Endodermal cell (in vitro differentiated cells): ENCODE measurements around the gene CHPF. TPM values are rescaled to one million over a fixed set of nuclear protein-coding genes. Genes with fewer than 3 reads are reported as not detected.

Experiments
- DNase-seq: peaks from one replicate; pipeline ENCODE4 v3.0.0-alpha.2; 2017
- H3K27ac ChIP-seq: 2 replicates; pipeline ENCODE4 v1.5.1; 2013; ENCODE audit warnings: mild to moderate bottlenecking, low read depth, low read length, moderate library complexity
- H3K27me3 ChIP-seq: 2 replicates; pipeline ENCODE4 v1.6.1; 2013; ENCODE audit warnings: mild to moderate bottlenecking, low read length, moderate library complexity; ENCODE audit not compliant: insufficient read depth, control insufficient read depth, poor library complexity, severe bottlenecking
- H3K36me3 ChIP-seq: 2 replicates; pipeline ENCODE4 v1.7.0; 2013; ENCODE audit warnings: mild to moderate bottlenecking, low read length, moderate library complexity; ENCODE audit not compliant: control insufficient read depth, insufficient read depth
- H3K4me1 ChIP-seq: one replicate; pipeline ENCODE4 v1.7.0; 2013; ENCODE audit warnings: low read length; ENCODE audit not compliant: control insufficient read depth, insufficient read depth
- H3K4me3 ChIP-seq: 2 replicates; pipeline ENCODE4 v1.5.1; 2013; ENCODE audit warnings: mild to moderate bottlenecking, low read length, moderate library complexity
- H3K9ac ChIP-seq: 2 replicates; pipeline ENCODE4 v1.6.1; 2013; ENCODE audit warnings: mild to moderate bottlenecking, low read length, moderate library complexity; ENCODE audit not compliant: poor library complexity, severe bottlenecking; ENCODE audit errors: extremely low read depth
- H3K9me3 ChIP-seq: 2 replicates; pipeline ENCODE4 v1.6.1; 2013; ENCODE audit warnings: mild to moderate bottlenecking, low read length, moderate library complexity; ENCODE audit not compliant: control insufficient read depth
- H3K27ac Mint-ChIP-seq: 2 replicates; pipeline ENCODE4 v1.8.0; 2020; ENCODE audit warnings: mixed read lengths
- H3K27me3 Mint-ChIP-seq: 2 replicates; pipeline ENCODE4 v1.8.0; 2021; ENCODE audit warnings: mild to moderate bottlenecking, mixed read lengths; ENCODE audit not compliant: insufficient read depth
- H3K36me3 Mint-ChIP-seq: 2 replicates; pipeline ENCODE4 v1.8.0; 2020; ENCODE audit warnings: low read depth, mixed read lengths
- H3K4me1 Mint-ChIP-seq: 2 replicates; pipeline ENCODE4 v1.8.0; 2020; ENCODE audit warnings: mixed read lengths
- H3K4me3 Mint-ChIP-seq: 2 replicates; pipeline ENCODE4 v1.8.0; 2020; ENCODE audit warnings: mild to moderate bottlenecking, moderate library complexity, mixed read lengths
- H3K9me3 Mint-ChIP-seq: 2 replicates; pipeline ENCODE4 v1.8.0; 2020; ENCODE audit warnings: mild to moderate bottlenecking, mixed read lengths
- CTCF ChIP-seq: fragments of 200-600 bp; sonication (generic); conservative IDR thresholded peaks from 2 replicates; pipeline ENCODE4 v1.5.0; 2021; ENCODE audit warnings: antibody characterized with exemption, mild to moderate bottlenecking
- WGBS, 2 experiments: methylation state at CpG; one replicate each; pipeline versions ENCODE4 v1.1.5 to v1.1.7; 2013; ENCODE audit warnings: missing lambda C conversion rate in 2 of 2, mixed read lengths in 1 of 2; ENCODE audit not compliant: insufficient coverage in 1 of 2, insufficient read length in 1 of 2; 5-methylcytosine and 5-hydroxymethylcytosine counted together
- total RNA-seq, 2 donors: library from RNA; stranded (reverse); fragmentation: NEBNext Ultra II Directional in 1 of 2; extraction: Animal tissue kit (Norgen Biotek cat#: 25700) in 1 of 2; gene quantifications; 2 replicates in 1 of 2; 3 replicates in 1 of 2; pipeline ENCODE4 v1.2.1, GENCODE V29; 2021

CHPF gene
- total RNA-seq, 2 donors from 2014 or later, result 51.2 to 54.0 TPM

- Mint-ChIP-seq H3K9me3 (peaks cover 3% of the 10 kb centered on the region), H3K27ac (peak overlapping the region; percentile 48), H3K36me3 (peaks cover 10% of the 10 kb centered on the region), H3K4me3 (peak overlapping the region; percentile 60), H3K27me3 (peaks cover 44% of the 10 kb centered on the region), H3K4me1 (peaks cover 33% of the 10 kb centered on the region)
- peaks cover 23% of the 10 kb centered on the region for H3K27me3 ChIP-seq
- no peak for TF ChIP-seq CTCF
- H3K4me3 ChIP-seq, result peak overlapping the region; percentile 80
- DNase-seq, result peak; percentile 57
- no peak overlapping the region for H3K27ac ChIP-seq
- peaks cover 5% of the 10 kb centered on the region for H3K36me3 ChIP-seq
- H3K9me3 ChIP-seq, result no peaks in the 10 kb centered on the region
- WGBS, 2 experiments, result 38 to 53% methylated on average over 5 to 13 of the region's 14 CpGs
- H3K4me1 ChIP-seq, result peaks cover 9% of the 10 kb centered on the region
- H3K9ac ChIP-seq, result no peak overlapping the region
Observed at GRCh38 chr2:219508971-219509779, 34.4 kb downstream of the CHPF start.

- Histone ChIP-seq H3K36me3 (peaks cover 8% of the 10 kb centered on the region), H3K9me3 (no peaks in the 10 kb centered on the region), H3K27me3 (peaks cover 16% of the 10 kb centered on the region), H3K4me1 (peaks cover 6% of the 10 kb centered on the region), H3K9ac (no peak overlapping the region), H3K27ac (no peak overlapping the region), H3K4me3 (no peak overlapping the region)
- no peak overlapping the region for H3K27ac Mint-ChIP-seq
- DNase-seq, result no peak
- no peak for TF ChIP-seq CTCF
- peaks cover 25% of the 10 kb centered on the region for H3K4me1 Mint-ChIP-seq
- H3K36me3 Mint-ChIP-seq, result peaks cover 17% of the 10 kb centered on the region
- H3K9me3 Mint-ChIP-seq, result peaks cover 3% of the 10 kb centered on the region
- WGBS, 2 experiments, result 78% methylated on average over 4 of the region's 4 CpGs; no CpG with 5 or more reads in 1 of the 2 experiments
- no peak overlapping the region for H3K4me3 Mint-ChIP-seq
- peaks cover 36% of the 10 kb centered on the region for H3K27me3 Mint-ChIP-seq
Observed at GRCh38 chr2:219508444-219508734, 35.2 kb downstream of the CHPF start.

GRCh38 chr2:219507581-219508443 lies 35.8 kb downstream of the CHPF start:
- Mint-ChIP-seq H3K9me3 (peaks cover 3% of the 10 kb centered on the region), H3K27me3 (peaks cover 30% of the 10 kb centered on the region), H3K27ac (no peak overlapping the region), H3K4me1 (peaks cover 20% of the 10 kb centered on the region), H3K4me3 (no peak overlapping the region), H3K36me3 (peaks cover 19% of the 10 kb centered on the region)
- Histone ChIP-seq H3K9me3 (no peaks in the 10 kb centered on the region), H3K4me3 (no peak overlapping the region), H3K36me3 (peaks cover 10% of the 10 kb centered on the region), H3K27ac (peak overlapping the region; percentile 78), H3K9ac (no peak overlapping the region), H3K27me3 (peaks cover 11% of the 10 kb centered on the region), H3K4me1 (peaks cover 5% of the 10 kb centered on the region)
- no peak for TF ChIP-seq CTCF
- 82 to 83% methylated on average over 3 to 8 of the region's 8 CpGs for WGBS, 2 experiments
- DNase-seq, result peak; percentile 64
